Keratinocyte (primary cell): ENCODE measurements around the gene MMS19.

Experiments used
- CTCF ChIP-seq, 3 experiments: IDR thresholded peaks in 1 of 3; conservative IDR thresholded peaks in 1 of 3; optimal IDR thresholded peaks in 1 of 3; 2 replicates in 2 of 3; 3 replicates in 1 of 3; pipeline versions ENCODE3 to v1.5.1; 2011; ENCODE audit warnings: low read length in 3 of 3, mild to moderate bottlenecking in 3 of 3, moderate library complexity in 2 of 3, control low read depth in 1 of 3, inconsistent platforms in 1 of 3; ENCODE audit not compliant: insufficient read depth in 2 of 3; ENCODE audit errors: extremely low read depth in 1 of 3
- EZH2 ChIP-seq: IDR thresholded peaks from one replicate; pipeline ENCODE4 v1.6.1; 2012; ENCODE audit warnings: inconsistent platforms, mild to moderate bottlenecking, low read length, moderate library complexity

- no peak for TF ChIP-seq CTCF (optimal IDR thresholded peaks at IDR 0.05 in 1 of 3, IDR thresholded peaks at IDR 0.05 in 1 of 3, conservative IDR thresholded peaks at IDR 0.05 in 1 of 3; ENCODE audit: extremely low read depth in 1 of 3, insufficient read depth in 2 of 3, low read length in 3 of 3)
- no peak for TF ChIP-seq EZH2
Observed at GRCh38 chr10:97532935-97533671, 34.9 kb upstream of the MMS19 start.
